NCI-H2196 (cell line): ENCODE results near the gene TREML2.
"Not testable (repeated sequence)": the region's sequence is repeated elsewhere in the genome, so short reads cannot be mapped to it uniquely, and the experiment has no call there.

ENCODE experiments used
- DNase-seq: peaks from one replicate; lab custom pipeline; 2025; ENCODE audit not compliant: unreplicated experiment; lab: John Stamatoyannopoulos, UW

The TREML2 gene

DNA sequence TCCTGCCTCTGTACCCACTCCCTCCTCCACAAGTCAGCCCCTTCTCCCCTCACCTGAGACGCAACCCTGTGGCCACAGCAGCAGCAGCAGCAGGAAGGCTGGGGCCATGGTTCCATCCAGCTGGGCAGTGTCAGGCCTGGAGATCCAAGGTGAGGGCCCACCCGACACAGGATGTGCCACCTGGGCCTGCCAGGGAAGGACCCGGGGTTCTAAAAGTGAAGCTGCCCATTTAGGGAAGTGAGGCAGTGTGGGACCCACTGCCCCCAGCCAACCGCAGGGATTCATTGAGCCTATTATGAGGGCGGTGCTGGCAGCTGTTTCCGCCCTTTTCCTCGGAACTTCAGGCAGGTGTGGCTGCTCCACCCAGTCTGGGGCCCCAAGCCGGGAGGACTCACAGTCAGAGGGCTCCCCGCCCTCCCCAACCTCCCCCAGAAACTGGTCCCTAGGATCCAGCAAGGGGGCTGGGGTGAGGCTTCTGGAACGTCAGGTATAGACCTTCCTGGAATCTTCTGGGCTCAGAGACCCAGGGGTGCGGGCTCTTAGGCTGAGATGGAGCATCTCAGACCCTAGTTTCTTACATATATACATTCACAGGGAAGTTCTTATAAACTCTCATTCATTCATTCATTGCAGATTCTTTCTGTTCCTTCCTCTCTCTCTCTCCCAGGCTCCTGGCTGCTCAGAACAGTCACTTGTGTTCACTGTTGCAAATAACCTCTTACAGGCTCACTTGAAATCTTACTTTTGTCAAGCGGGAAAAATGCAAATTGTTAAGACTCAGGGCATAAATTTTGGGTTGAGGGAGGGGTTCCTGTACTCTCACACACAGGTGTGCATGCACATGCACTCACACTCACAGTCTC is at the start of gene TREML2:
Gene TREML2 (minus strand): TSS at position 249 of the 863 bp plus-strand sequence. CDS start 141 bp downstream, at position 108.
- no peak for DNase-seq

DNA sequence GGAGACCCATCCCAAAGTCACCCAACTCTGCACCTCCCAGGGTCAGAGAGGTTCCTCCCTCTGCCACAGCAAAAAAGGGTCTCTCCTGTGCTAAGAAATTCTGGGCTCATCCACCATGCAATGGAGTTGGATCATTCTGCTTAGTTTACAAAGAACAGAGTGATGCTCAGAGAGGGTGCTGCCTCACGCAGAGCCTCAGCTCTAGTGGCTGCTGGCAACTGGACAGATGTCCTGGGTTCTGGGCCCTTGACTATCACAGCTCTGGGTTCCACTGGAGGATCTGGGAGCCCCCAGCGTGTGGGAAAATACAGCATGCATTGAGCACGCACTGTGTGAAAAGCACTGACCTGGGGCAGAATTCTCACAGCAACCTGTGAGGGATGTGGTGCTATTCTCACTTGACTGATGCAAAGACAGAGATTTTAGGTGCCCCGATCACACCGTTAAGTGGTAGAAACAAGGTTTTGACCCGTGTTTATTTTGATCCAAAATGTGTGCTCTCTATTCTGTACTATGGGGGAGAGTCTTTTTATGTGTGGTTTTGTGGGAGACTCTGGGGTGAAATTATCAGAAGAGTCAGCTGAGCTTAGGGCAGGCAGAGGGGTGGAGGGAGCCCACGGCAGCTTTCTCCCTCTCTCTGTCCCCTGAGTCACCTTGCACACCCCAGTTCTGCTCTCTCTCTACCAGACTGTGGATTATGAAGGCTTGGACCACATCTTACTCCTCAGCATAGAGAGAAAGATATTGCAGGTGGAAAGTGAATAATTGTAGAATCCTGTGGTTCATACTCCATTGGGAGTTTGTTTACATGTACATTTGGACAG is 47.1 kb upstream of the TREML2 start:
- no peak for DNase-seq

DNA sequence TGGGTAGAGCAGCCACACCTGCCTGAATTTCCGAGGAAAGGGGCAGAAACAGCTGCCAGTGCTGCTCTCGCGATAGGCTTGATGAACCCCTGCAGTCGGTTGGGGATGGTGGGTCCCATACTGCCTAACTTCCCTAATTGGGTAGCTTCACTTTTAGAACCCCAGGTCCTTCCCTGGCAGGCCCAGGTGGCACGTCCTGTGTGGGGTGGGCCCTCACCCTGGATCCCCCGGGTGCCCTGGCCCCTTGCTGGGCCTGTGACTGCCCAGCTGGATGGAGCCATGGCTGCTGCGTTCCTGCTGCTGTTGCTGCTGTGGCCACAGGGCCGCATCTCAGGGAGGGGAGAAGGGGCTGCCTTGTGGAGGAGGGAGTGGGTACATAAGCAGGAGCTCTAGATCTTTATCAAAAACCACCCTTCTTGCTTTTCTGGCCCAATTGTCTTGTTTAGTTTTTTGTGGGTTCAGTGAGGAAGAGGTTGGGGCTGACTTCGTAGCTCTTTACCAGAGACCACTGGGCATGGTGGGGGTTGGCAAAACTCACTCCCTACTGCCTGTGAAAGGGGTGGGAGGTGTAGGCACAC is 46.4 kb upstream of the TREML2 start:
- DNase-seq: no peak

GRCh38 chr6:41246529-41246928 is 45.6 kb upstream of the TREML2 start:
- not testable (repeated sequence) for DNase-seq

- DNase-seq: no peak
Observed at GRCh38 chr6:41239467-41240159, 38.7 kb upstream of the TREML2 start.

DNA sequence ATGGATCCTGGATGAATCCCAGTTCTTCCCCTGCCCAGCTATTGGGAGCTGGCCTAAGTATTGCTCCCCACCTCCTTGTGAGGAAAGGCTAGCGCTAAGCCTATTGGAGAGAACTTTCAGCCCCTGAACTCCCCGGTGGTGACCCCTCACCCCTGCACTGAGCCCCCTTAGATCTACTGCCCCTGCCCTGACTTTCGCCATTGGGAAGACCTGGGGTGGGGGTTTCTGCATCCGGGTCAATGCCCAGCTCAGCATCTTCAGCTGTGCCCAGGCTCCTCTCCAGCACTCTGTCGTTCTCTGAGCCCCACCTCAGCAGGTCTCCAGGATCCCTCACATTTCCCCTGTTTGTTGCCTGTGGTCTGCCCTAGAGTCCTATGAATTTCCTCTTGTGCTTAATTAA is 36.2 kb upstream of the TREML2 start:
- DNase-seq: no peak

DNA sequence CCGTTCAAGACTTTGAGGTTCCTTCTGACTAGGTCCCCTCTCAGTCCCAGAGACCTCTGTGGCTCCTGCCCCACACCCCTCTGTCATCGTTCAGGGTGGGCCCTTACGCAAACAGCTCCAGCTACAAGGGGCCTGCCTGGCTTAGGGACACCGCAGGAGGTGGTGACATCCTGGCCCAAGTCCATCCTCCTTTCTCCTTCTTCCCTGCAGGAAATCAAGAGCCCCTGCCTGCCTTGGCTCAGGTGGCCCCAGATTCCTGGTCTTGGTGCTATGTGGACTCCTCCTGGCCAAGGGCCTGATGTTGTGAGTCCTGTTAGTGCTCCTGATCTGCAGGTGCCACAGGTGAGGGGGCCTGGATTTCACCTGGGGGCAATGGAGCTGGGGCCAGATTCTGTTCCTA is 35.3 kb upstream of the TREML2 start:
- DNase-seq: no peak

GRCh38 chr6:41232667-41233066 is 31.7 kb upstream of the TREML2 start:
- DNase-seq: no peak

DNA sequence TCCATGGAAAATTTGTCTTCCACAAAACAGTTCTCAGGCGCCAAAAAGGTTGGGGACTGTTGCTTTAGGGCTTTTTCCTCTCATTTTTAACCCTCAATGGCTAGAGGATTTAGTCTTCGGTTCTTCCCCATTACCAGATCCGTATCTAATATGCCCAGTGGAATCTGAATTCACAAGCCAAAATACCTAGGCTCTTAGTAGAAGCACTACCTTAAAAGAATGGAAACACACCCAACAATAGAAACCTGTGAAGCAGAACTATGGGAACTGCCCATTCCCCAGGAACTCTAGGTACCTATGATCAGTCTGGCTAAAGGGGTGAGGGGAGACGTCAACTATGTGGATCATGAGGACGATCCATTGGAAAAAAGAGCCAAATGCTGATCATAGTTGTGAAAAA is 30.3 kb upstream of the TREML2 start:
- DNase-seq: no peak

DNA sequence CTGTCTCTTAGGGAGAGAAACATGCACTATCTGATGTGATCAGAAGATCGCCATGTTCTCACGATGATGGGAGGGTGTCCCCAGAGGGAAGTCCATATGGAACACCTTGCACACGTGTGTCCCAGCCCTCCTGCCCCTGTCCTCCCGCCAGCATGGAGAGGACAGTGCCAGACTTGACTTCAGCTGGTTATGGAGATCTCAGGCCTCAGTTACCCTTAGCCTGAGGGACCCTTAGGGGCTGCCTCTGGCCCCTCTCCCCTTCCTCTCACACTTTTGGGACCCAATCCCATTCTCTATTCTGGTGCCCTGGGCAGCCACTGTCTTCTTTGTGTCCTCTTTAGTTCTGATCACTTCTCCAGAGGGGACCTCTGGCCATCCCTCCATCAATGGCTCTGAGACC is 28.8 kb upstream of the TREML2 start:
- no peak for DNase-seq

DNA sequence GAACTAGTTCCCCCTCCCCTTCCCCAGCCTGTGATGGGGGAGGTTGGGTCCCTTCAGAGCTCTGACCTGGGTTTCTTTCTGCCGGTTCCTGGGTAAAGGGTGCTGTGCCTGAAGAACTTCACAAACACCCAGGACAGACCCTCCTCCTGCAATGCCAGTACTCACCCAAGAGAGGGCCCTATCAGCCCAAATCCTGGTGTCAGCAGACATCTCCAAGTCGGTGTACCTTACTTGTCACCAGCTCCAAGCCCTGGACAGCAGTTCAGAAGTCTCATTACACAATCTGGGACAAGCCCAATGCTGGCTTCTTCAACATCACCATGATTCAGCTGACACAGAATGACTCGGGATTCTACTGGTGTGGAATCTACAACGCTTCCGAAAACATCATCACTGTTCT is 27.7 kb upstream of the TREML2 start:
- DNase-seq: no peak

DNA sequence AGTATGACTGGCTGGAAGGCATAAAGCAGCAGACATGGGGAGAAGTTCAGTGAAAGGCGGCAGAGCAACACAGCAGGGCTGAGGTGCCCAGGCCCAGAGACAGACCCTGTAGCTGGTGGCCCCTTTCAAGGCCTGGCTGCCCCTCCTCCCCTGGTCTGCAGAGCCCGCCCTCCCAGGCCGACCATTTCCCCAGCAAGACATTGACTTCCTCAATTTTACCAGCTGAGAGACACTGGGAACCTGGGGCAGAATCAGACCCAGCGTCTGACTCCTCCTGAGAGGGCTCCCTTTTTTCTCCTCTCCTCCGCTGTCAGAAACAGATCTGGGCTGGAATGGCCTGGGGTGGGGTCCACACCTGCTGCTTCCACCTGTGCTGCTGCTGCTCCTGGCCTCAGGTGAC is 27.1 kb upstream of the TREML2 start, which contains the start of gene TREML4:
Gene TREML4 (plus strand): TSS at position 254 of the 400 bp plus-strand sequence. CDS start 79 bp downstream, at position 333.
- DNase-seq: no peak

GRCh38 chr6:41226752-41227151 is 25.8 kb upstream of the TREML2 start:
- DNase-seq: no peak

- DNase-seq: no peak
Observed at GRCh38 chr6:41224800-41225199, 23.9 kb upstream of the TREML2 start.

- no peak for DNase-seq
Observed at GRCh38 chr6:41222513-41222912, 21.6 kb upstream of the TREML2 start.

DNA sequence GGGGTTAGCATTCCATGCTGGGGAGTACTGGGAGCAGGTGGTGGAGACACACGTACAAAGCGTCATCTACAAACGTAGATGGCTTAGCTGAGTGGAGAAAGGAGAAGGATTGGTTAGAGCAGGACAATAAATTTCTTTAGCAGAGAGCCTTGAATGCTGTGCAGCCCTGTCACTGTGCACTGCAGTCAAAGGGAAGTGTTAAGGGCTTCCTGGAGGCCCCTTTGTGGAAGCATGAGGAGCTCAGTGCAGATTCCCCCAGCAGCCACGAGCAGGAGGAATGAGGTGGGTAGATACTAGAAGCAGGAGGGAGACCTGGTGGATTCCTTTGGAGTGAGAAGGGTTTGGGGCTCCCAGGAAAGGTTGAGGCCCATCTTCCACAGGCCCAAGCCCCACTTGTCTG is 21.1 kb upstream of the TREML2 start:
- no peak for DNase-seq

- no peak for DNase-seq
Observed at GRCh38 chr6:41216616-41217015, 15.7 kb upstream of the TREML2 start.

DNA sequence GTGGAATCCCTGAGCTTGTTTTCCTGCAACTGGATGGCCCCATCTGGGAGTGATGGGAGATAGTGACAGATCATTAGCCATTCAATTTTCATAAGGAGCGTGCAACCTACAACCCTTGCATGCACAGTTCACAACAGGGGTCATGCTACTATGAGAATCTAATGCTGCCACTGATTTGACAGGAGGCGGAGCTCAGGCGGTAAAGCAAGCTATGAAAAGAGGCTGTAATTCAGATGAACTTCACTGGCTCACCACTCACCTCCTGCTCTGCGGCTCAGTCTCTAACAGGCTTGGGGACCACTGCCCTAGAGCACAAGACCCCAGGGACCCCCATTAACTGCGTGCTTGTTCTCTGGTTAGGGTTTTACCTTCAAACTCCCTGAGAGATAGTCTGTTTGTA is 14.8 kb upstream of the TREML2 start:
- no peak for DNase-seq

DNA sequence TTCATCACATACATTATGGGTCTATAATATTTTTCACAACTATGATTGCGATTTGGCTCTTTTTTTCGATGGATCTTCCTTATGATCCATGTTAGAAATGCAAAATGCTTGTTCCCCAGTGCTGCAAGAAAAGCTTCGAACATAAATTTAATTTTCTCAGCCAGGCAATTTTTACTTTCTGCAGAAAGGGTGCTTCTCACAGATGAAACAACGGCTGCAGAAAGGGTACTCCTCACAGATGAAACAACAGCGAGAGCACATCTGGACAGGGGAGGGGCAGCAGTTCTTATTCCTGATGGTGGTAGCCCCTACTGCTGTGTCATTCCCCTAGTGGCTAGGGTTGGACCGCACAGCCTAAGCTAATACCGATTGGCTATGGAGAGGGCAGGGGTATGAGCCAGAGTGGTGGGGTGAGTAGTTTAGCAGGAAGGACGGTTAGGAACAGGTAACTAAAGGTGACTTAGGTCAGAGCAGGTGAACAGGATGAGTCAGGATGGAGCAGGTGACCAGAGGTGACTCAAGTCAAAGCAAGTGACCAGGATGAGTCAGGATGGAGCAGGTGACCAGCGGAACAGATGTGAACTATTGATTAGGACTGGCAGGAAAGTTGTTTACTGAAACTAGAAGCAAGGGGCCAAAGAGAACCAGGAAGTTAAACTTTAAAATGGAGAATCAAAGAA is 13.8 kb upstream of the TREML2 start:
- no peak for DNase-seq

GRCh38 chr6:41209547-41210320 is 8.8 kb upstream of the TREML2 start:
- DNase-seq: no peak
